ENCODE results near the gene NRXN3. TPM values are rescaled to one million over a fixed set of nuclear protein-coding genes. Genes with fewer than 3 reads are reported as not detected.

The NRXN3 gene
- total RNA-seq, 4 donors from 2014 or later = 0.56 to 1.6 (median 1.1) TPM

- intact Hi-C loops (cut with DNase I) = no loop called here
Measured at GRCh38 chr14:78637908-78638475, 467.8 kb downstream of the NRXN3 start.

GRCh38 chr14:78638926-78639325 is 468.8 kb downstream of the NRXN3 start:
- Histone ChIP-seq H3K27ac (no peak overlapping the region), H3K36me3 (no peaks in the 10 kb centered on the region), H3K4me3 (replicated peaks in 1 of 3) (no peak overlapping the region), H3K27me3 (no peaks in the 10 kb centered on the region), H3K4me1 (no peaks in the 10 kb centered on the region), H3K9me3 (no peaks in the 10 kb centered on the region)
- TF ChIP-seq CTCF (IDR thresholded peaks at IDR 0.05) = no peak
- TF ChIP-seq POLR2A (IDR thresholded peaks at IDR 0.05) = no peak
- WGBS, 2 donors = 63 to 64% methylated on average over 3 of the region's 3 CpGs
- no peak for DNase-seq
- intact Hi-C loops (cut with DNase I) = no loop called here

More at GRCh38 chr14:78637908-78638475, 467.8 kb downstream of the NRXN3 start:
- H3K9me3 ChIP-seq = no peaks in the 10 kb centered on the region
- no peaks in the 10 kb centered on the region for H3K27me3 ChIP-seq
- TF ChIP-seq POLR2A (IDR thresholded peaks at IDR 0.05) = no peak
- TF ChIP-seq CTCF (IDR thresholded peaks at IDR 0.05) = no peak
- DNase-seq = no peak
- no peaks in the 10 kb centered on the region for H3K36me3 ChIP-seq
- WGBS, 2 donors = 58 to 67% methylated on average over 5 of the region's 5 CpGs
- H3K4me3 ChIP-seq (replicated peaks in 1 of 3) = no peak overlapping the region
- no peaks in the 10 kb centered on the region for H3K4me1 ChIP-seq
- no peak overlapping the region for H3K27ac ChIP-seq

GRCh38 chr14:78644824-78645559 is 474.8 kb downstream of the NRXN3 start:
- H3K4me3 ChIP-seq (replicated peaks in 1 of 3) = no peak overlapping the region
- intact Hi-C loops (cut with DNase I) = no loop called here
- no peak for TF ChIP-seq POLR2A (IDR thresholded peaks at IDR 0.05)
- no peak for TF ChIP-seq CTCF (IDR thresholded peaks at IDR 0.05)
- no peaks in the 10 kb centered on the region for H3K36me3 ChIP-seq
- no peak overlapping the region for H3K27ac ChIP-seq
- WGBS, 2 donors = 33 to 39% methylated on average over 19 to 22 of the region's 22 CpGs
- peak; percentile 3 to 4 for DNase-seq
- no peaks in the 10 kb centered on the region for H3K4me1 ChIP-seq
- no peaks in the 10 kb centered on the region for H3K9me3 ChIP-seq
- no peaks in the 10 kb centered on the region for H3K27me3 ChIP-seq

- TF ChIP-seq POLR2A (IDR thresholded peaks at IDR 0.05) (no peak), CTCF (IDR thresholded peaks at IDR 0.05) (no peak)
- 92 to 97% methylated on average over 1 of the region's 1 CpG for WGBS, 2 donors
- DNase-seq = no peak
- Histone ChIP-seq H3K27ac (no peak overlapping the region), H3K4me3 (replicated peaks in 1 of 3) (no peak overlapping the region), H3K27me3 (no peaks in the 10 kb centered on the region), H3K9me3 (no peaks in the 10 kb centered on the region), H3K4me1 (no peaks in the 10 kb centered on the region), H3K36me3 (no peaks in the 10 kb centered on the region)
- intact Hi-C loops (cut with DNase I) = no loop called here
Measured at GRCh38 chr14:78652727-78653126, 482.6 kb downstream of the NRXN3 start.

GRCh38 chr14:78653173-78653572 is 483.0 kb downstream of the NRXN3 start:
- Histone ChIP-seq H3K36me3 (no peaks in the 10 kb centered on the region), H3K27me3 (no peaks in the 10 kb centered on the region), H3K4me3 (replicated peaks in 1 of 3) (no peak overlapping the region), H3K4me1 (no peaks in the 10 kb centered on the region), H3K27ac (no peak overlapping the region), H3K9me3 (no peaks in the 10 kb centered on the region)
- WGBS, 2 donors = 36 to 97% methylated on average over 1 of the region's 1 CpG
- TF ChIP-seq CTCF (IDR thresholded peaks at IDR 0.05) = no peak
- no peak for TF ChIP-seq POLR2A (IDR thresholded peaks at IDR 0.05)
- intact Hi-C loops (cut with DNase I) = no loop called here
- DNase-seq = no peak
